Small intestine (tissue), 7 donors: ENCODE data around the gene FAM237B. TPM values are rescaled to one million over a fixed set of nuclear protein-coding genes. Genes with fewer than 3 reads are reported as not detected.
"Not testable (repeated sequence)": the region's sequence is repeated elsewhere in the genome, so short reads cannot be mapped to it uniquely, and the experiment has no call there.

Experiments used
- DNase-seq, 2 donors: peaks; one replicate each; pipeline versions ENCODE4 v3.0.0 to v3.0.0-alpha.2; 2013
- FAIRE-seq: peaks from 2 replicates; lab custom pipeline; 2012; peaks lifted over from hg19 to GRCh38; lab: Jason Lieb, UNC
- H3K27ac ChIP-seq, 3 donors: one replicate each; pipeline ENCODE4 v1.5.1; 2013; ENCODE audit warnings: low read length in 2 of 3, mild to moderate bottlenecking in 2 of 3, control low read depth in 1 of 3, inconsistent platforms in 1 of 3, low read depth in 1 of 3, moderate library complexity in 1 of 3
- H3K27me3 ChIP-seq, 3 donors: one replicate each; pipeline ENCODE4 v1.6.1; 2013; ENCODE audit warnings: low read length in 3 of 3, inconsistent platforms in 1 of 3; ENCODE audit not compliant: control insufficient read depth in 3 of 3, insufficient read depth in 3 of 3
- H3K36me3 ChIP-seq, 3 donors: one replicate each; pipeline ENCODE4 v1.6.1; 2013; ENCODE audit warnings: low read length in 3 of 3, inconsistent platforms in 1 of 3, low read depth in 1 of 3, mild to moderate bottlenecking in 1 of 3, moderate library complexity in 1 of 3; ENCODE audit not compliant: control insufficient read depth in 3 of 3, insufficient read depth in 2 of 3
- H3K4me1 ChIP-seq, 3 donors: one replicate each; pipeline ENCODE4 v1.6.1; 2013; ENCODE audit warnings: low read length in 2 of 3, inconsistent platforms in 1 of 3, low read depth in 1 of 3, mild to moderate bottlenecking in 1 of 3, moderate library complexity in 1 of 3; ENCODE audit not compliant: control insufficient read depth in 3 of 3, insufficient read depth in 2 of 3
- H3K4me3 ChIP-seq, 3 donors: one replicate each; pipeline ENCODE4 v1.5.1; 2013; ENCODE audit warnings: low read length in 3 of 3, control low read depth in 1 of 3, inconsistent platforms in 1 of 3, low read depth in 1 of 3, mild to moderate bottlenecking in 1 of 3, moderate library complexity in 1 of 3
- H3K9me3 ChIP-seq, 2 donors: one replicate each; pipeline ENCODE4 v1.6.1; 2013; ENCODE audit warnings: low read depth in 1 of 2, low read length in 1 of 2; ENCODE audit not compliant: control insufficient read depth in 2 of 2, insufficient read depth in 1 of 2
- WGBS, 3 donors: extraction: QIAGEN DNeasy Blood & Tissue Kit; methylation state at CpG; one replicate each; pipeline ENCODE4 v1.1.7; 2013; 5-methylcytosine and 5-hydroxymethylcytosine counted together
- polyA plus RNA-seq, 4 donors: library from polyadenylated mRNA; stranded (reverse) in 3 of 4; unstranded in 1 of 4; fragments of 200-250 nt in 3 of 4; fragments of 120-200 nt in 1 of 4; gene quantifications; one replicate each; pipeline versions ENCODE4 v1.2.1 to v1.2.3, GENCODE V29; 2013
- donor health status: healthy with polysubstance abuse.
- donor health status: control.
- donor health status: control.
- donor health status: Bipolar disorder and iron deficiency.
- donor health status: healthy.

FAM237B gene
- polyA plus RNA-seq, 4 donors: 0.04 TPM; not detected in 3

- no peaks in the 10 kb centered on the region for H3K9me3 ChIP-seq
- no peak overlapping the region for H3K27ac ChIP-seq
- DNase-seq: no peak
Measured at GRCh38 chr7:90345016-90345415, 23.9 kb upstream of the FAM237B start.

GRCh38 chr7:90337106-90337505, 16.0 kb upstream of the FAM237B start:
- Histone ChIP-seq H3K36me3 (no peaks in the 10 kb centered on the region), H3K27ac (no peak overlapping the region), H3K4me3 (no peak overlapping the region), H3K9me3 (peaks cover 0 to 3% of the 10 kb centered on the region in 2 donors), H3K27me3 (no peaks in the 10 kb centered on the region), H3K4me1 (no peaks in the 10 kb centered on the region)
- FAIRE-seq (no peak), DNase-seq (no peak)

More at GRCh38 chr7:90345016-90345415, 23.9 kb upstream of the FAM237B start:
- H3K27me3 ChIP-seq: no peaks in the 10 kb centered on the region
- H3K4me3 ChIP-seq: no peak overlapping the region
- no peak for FAIRE-seq
- H3K4me1 ChIP-seq: peaks cover 0 to 11% (median 3%) of the 10 kb centered on the region in 3 donors
- H3K36me3 ChIP-seq: peaks cover 0 to 2% (median 0%) of the 10 kb centered on the region in 3 donors

- DNase-seq, H3K4me1 ChIP-seq, H3K9me3 ChIP-seq, H3K36me3 ChIP-seq, H3K27me3 ChIP-seq, H3K27ac ChIP-seq, FAIRE-seq, H3K4me3 ChIP-seq: not testable (repeated sequence)
- WGBS, 3 donors: 88 to 92% (median 91%) methylated on average over 2 of the region's 2 CpGs
Measured at GRCh38 chr7:90334926-90335325, 13.8 kb upstream of the FAM237B start.

- H3K4me3 ChIP-seq: no peak overlapping the region
- no peaks in the 10 kb centered on the region for H3K4me1 ChIP-seq
- no peaks in the 10 kb centered on the region for H3K27me3 ChIP-seq
- no peak overlapping the region for H3K27ac ChIP-seq
- no peak for DNase-seq
- WGBS, 3 donors: 93 to 97% (median 95%) methylated on average over 38 to 48 of the region's 48 CpGs
- no peak for FAIRE-seq
- peaks cover 0 to 3% of the 10 kb centered on the region in 2 donors for H3K9me3 ChIP-seq
- no peaks in the 10 kb centered on the region for H3K36me3 ChIP-seq
Measured at GRCh38 chr7:90334193-90334843, 13.2 kb upstream of the FAM237B start.

- Histone ChIP-seq H3K27me3 (peaks cover 0 to 10% (median 9%) of the 10 kb centered on the region in 3 donors), H3K4me1 (peaks cover 0 to under 1% (median 0%) of the 10 kb centered on the region in 3 donors), H3K27ac (no peak overlapping the region), H3K9me3 (no peaks in the 10 kb centered on the region), H3K4me3 (no peak overlapping the region), H3K36me3 (no peaks in the 10 kb centered on the region)
- DNase-seq: no peak
- WGBS, 3 donors: 15 to 27% (median 17%) methylated on average over 1 of the region's 1 CpG
- no peak for FAIRE-seq
Measured at GRCh38 chr7:90326500-90326899, 5.4 kb upstream of the FAM237B start.

GRCh38 chr7:90322837-90323236, 1.7 kb upstream of the FAM237B start:
- Histone ChIP-seq H3K4me3 (no peak overlapping the region), H3K27me3 (peaks cover 7 to 32% (median 19%) of the 10 kb centered on the region in 3 donors), H3K9me3 (no peaks in the 10 kb centered on the region), H3K36me3 (no peaks in the 10 kb centered on the region), H3K4me1 (peaks cover 0 to 3% (median 0%) of the 10 kb centered on the region in 3 donors), H3K27ac (no peak overlapping the region)
- no peak for DNase-seq
- FAIRE-seq: no peak

- WGBS, 3 donors: 14 to 33% (median 28%) methylated on average over 7 of the region's 7 CpGs
- H3K4me3 ChIP-seq: no peak overlapping the region
- FAIRE-seq: no peak
Measured at GRCh38 chr7:90320418-90320800, 695 bp downstream of the FAM237B start.

GRCh38 chr7:90320014-90320413, 1.1 kb downstream of the FAM237B start:
- Histone ChIP-seq H3K9me3 (no peaks in the 10 kb centered on the region), H3K36me3 (no peaks in the 10 kb centered on the region), H3K27ac (no peak overlapping the region), H3K4me3 (no peak overlapping the region), H3K4me1 (peaks cover 0 to 3% (median 0%) of the 10 kb centered on the region in 3 donors), H3K27me3 (peaks cover 7 to 32% (median 19%) of the 10 kb centered on the region in 3 donors)
- DNase-seq: no peak
- FAIRE-seq: no peak
- 84 to 90% (median 87%) methylated on average over 7 of the region's 7 CpGs for WGBS, 3 donors

More at GRCh38 chr7:90320418-90320800, 695 bp downstream of the FAM237B start:
- Histone ChIP-seq H3K27ac (no peak overlapping the region), H3K27me3 (peaks cover 7 to 32% (median 19%) of the 10 kb centered on the region in 3 donors), H3K9me3 (no peaks in the 10 kb centered on the region), H3K4me1 (peaks cover 0 to 3% (median 0%) of the 10 kb centered on the region in 3 donors), H3K36me3 (no peaks in the 10 kb centered on the region)
- no peak for DNase-seq

- no peak for FAIRE-seq
- Histone ChIP-seq H3K4me3 (no peak overlapping the region), H3K27ac (no peak overlapping the region), H3K27me3 (no peaks in the 10 kb centered on the region), H3K4me1 (peaks cover 0 to 4% (median 0%) of the 10 kb centered on the region in 3 donors), H3K36me3 (no peaks in the 10 kb centered on the region), H3K9me3 (no peaks in the 10 kb centered on the region)
- WGBS, 3 donors: 69 to 71% (median 71%) methylated on average over 4 of the region's 4 CpGs
- no peak for DNase-seq
Measured at GRCh38 chr7:90313907-90314306, 7.2 kb downstream of the FAM237B start.
